Measurements from ENCODE around the gene LRRC40.
"Not testable (repeated sequence)": the region's sequence is repeated elsewhere in the genome, so short reads cannot be mapped to it uniquely, and the experiment has no call there.

LRRC40 gene

GRCh38 chr1:70204139-70204538 lies 1.2 kb downstream of the LRRC40 start:
- no peak for DNase-seq (ENCODE audit: low read depth in 2 of 3, low spot score in 2 of 3)

GRCh38 chr1:70202173-70202758 lies 3.1 kb downstream of the LRRC40 start:
- DNase-seq (ENCODE audit: low read depth in 2 of 3, low spot score in 2 of 3) = no peak

GRCh38 chr1:70200065-70200464 lies 5.3 kb downstream of the LRRC40 start:
- DNase-seq (ENCODE audit: low read depth in 2 of 3, low spot score in 2 of 3) = no peak

- DNase-seq (ENCODE audit: low read depth in 2 of 3, low spot score in 2 of 3) = no peak
Observed at GRCh38 chr1:70196333-70196732, 9.0 kb downstream of the LRRC40 start.

GRCh38 chr1:70195342-70195741 lies 10.0 kb downstream of the LRRC40 start:
- DNase-seq (ENCODE audit: low read depth in 2 of 3, low spot score in 2 of 3) = no peak

- DNase-seq (ENCODE audit: low read depth in 2 of 3, low spot score in 2 of 3) = no peak
Observed at GRCh38 chr1:70194601-70195000, 10.8 kb downstream of the LRRC40 start.

DNA sequence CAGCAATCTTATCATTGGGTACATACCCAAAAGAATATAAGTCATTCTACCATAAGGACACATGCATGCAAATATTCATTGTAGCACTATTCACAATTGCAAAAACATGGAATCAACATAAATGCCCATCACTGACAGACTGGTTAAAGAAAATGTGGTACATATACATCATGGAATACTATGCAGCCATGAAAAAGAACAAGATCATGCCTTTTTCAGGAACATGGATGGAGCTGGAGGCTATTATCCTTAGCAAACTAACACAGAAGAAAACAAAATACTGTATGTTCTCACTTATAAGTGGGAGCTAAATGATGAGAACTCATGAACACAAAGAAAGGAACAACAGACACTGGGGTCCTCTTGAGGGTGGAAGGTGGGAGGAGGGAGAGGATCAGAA lies 12.9 kb downstream of the LRRC40 start:
- not testable (repeated sequence) for DNase-seq (ENCODE audit: low read depth in 2 of 3, low spot score in 2 of 3)

DNA sequence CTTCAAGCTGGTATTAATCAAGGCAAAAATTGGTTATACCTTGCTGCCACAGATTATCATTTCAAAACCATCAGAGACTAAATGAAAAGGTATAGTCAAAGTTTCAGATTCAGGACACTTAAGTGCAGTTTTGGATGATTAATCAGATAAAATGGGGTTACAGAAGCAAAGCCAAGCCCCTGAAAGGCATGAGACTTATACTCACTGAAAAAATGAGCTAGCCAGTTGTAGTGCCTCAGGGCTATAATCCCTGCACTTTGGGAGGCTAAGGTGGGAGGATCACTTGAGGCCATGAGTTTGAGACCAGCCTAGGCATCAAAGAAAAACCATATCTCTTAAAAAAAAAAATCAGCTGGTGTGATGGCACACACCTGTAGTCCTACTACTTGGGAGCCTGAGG lies 15.2 kb downstream of the LRRC40 start:
- no peak for DNase-seq (ENCODE audit: low read depth in 2 of 3, low spot score in 2 of 3)

DNA sequence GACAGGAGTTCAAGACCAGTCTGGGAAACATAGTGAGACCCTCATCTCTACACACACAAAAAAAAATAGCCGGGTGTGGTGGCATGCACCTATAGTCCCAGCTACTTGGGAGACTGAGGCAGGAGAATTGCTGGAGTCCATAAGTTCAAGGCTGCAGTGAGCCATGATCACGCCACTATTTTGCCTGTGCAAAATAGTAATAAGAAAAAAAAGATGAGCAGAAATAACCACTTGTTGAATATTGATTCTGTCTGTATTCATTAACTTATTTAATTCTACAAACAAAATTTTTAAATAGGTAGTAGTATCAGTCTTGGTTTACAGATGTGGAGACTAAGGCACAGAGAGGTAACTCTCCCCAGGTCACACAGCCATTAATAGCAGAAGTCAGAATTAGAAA lies 16.9 kb downstream of the LRRC40 start:
- no peak for DNase-seq (ENCODE audit: low read depth in 2 of 3, low spot score in 2 of 3)

GRCh38 chr1:70185181-70185580 lies 20.2 kb downstream of the LRRC40 start:
- DNase-seq (ENCODE audit: low read depth in 2 of 3, low spot score in 2 of 3) = not testable (repeated sequence)

DNA sequence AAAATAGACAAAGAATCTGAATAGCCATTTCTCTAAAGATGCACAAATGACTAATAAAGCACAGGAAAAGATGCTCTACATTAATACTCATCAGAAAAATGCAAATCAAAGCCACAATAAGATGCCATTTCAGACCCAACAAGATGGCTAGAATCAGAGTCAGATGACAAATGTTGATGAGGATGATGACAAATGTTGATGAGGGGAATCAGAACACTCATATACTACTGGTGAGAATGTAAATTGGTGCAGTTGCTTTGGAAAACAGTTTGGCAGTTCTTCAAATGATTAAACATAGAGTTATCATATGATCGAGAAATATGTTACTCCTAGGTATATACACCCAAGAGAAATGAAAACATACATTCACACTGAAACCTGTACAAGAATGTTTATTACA lies 33.9 kb downstream of the LRRC40 start:
- no peak for DNase-seq (ENCODE audit: low read depth in 2 of 3, low spot score in 2 of 3)

DNA sequence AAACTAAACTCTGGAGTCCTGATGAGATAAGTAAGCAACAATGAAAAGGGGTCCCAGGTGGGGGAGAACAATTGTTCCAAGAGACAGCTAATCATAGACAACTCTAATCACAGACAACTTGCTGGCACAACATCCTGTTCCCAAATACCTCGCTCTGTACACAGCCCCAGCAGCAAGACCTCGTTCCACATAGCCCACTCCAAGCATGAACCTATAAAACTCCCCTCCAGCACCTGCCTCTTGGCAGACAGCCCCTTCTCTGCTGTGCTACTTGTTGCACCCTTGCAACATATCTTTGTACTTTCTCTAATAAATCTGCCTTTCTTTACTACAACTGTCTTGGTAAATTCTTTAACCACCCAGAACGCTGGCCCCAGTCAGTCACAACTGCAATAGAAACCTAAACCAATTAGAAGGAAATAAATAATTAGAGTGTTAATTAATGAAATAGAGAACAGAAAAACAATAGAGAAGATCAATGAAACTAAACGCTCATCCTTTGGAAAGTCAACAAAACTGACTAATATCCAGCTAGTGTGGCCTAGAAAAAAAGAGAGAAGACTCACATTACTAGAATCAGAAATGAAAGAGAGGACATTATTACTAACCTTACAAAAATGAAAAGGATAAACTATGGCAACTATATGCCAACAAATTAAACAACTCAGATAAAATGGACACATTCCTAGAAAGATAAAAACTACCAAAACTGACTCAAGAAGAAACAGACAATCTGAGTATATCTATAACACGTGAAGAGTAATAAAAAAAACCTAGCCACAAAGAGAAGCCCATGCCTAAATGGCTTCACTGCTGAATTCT lies 36.1 kb downstream of the LRRC40 start:
- DNase-seq (ENCODE audit: low read depth in 2 of 3, low spot score in 2 of 3) = no peak

GRCh38 chr1:70168283-70168682 lies 37.1 kb downstream of the LRRC40 start:
- DNase-seq (ENCODE audit: low read depth in 2 of 3, low spot score in 2 of 3) = no peak

DNA sequence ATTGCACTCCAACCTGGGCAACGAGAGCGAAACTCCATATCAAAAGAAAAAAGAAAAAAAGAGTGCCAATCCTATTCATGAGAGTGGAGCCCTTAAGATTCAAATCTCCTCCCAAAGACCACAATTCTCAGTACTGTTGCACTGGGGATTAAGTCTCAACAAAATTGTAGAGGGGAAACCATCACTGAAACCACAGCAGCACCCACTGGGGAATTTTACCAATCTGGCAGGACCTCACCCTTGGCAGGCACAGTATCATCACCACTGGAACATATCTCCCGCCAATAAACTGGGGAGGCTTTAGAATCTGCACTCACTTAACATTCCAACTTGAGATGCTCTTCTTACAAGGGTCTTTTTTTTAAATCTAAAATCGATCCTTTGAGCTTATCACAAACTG lies 41.0 kb downstream of the LRRC40 start:
- no peak for DNase-seq (ENCODE audit: low read depth in 2 of 3, low spot score in 2 of 3)

GRCh38 chr1:70156529-70157120 lies 48.8 kb downstream of the LRRC40 start:
- DNase-seq (ENCODE audit: low read depth in 2 of 3, low spot score in 2 of 3) = no peak

DNA sequence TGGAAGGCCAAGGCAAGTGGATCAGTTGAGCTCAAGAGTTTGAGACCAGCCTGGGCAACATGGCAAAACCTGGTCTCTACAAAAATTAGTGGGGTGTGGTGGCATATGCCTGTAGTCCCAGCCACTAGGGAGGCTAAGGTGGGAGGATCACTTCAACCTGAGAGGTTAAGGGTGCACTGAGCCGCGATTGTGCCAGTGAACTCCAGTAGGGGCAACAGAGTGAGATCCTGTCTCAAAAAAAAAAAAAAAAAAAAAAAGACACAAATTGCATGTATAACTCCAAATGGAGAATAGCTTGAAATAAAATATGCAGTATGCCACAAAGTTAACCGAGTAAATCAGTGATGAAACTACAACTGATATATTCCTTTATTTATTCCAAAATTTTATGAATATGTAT lies 51.6 kb downstream of the LRRC40 start:
- DNase-seq (ENCODE audit: low read depth in 2 of 3, low spot score in 2 of 3) = no peak

GRCh38 chr1:70150444-70150843 lies 54.9 kb downstream of the LRRC40 start:
- DNase-seq (ENCODE audit: low read depth in 2 of 3, low spot score in 2 of 3) = no peak

GRCh38 chr1:70146488-70146887 lies 58.9 kb downstream of the LRRC40 start:
- no peak for DNase-seq (ENCODE audit: low read depth in 2 of 3, low spot score in 2 of 3)

DNA sequence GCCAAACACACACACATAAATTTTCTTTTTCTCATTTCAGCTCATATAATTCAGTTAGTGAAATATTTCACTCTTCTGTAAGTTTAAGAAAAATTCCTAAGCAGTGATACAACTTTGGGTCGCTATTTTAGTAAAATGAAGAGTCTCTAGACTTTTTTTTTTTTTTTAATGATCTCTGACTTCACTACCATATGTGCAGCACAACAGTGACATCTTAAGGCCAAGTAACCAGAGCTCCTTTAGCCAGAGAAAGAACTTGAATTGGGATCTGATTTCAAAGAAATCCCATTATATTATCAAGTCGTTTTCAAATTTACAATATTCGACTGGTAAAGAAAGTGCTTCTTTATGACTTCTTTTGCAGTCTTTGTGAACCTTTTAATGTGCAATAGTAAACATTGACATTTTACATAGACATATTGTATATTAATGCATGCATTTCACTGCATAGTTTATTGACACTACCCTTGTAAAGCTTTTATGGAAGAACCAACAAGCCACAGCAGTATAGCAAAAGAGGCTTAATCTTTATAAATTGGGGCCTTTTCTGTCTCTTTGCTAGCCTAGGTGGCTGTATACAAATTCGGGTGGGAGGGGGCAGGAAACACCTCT lies 62.2 kb downstream of the LRRC40 start:
- no peak for DNase-seq (ENCODE audit: low read depth in 2 of 3, low spot score in 2 of 3)

GRCh38 chr1:70142075-70142474 lies 63.3 kb downstream of the LRRC40 start:
- no peak for DNase-seq (ENCODE audit: low read depth in 2 of 3, low spot score in 2 of 3)

GRCh38 chr1:70140894-70141293 lies 64.5 kb downstream of the LRRC40 start:
- no peak for DNase-seq (ENCODE audit: low read depth in 2 of 3, low spot score in 2 of 3)

DNA sequence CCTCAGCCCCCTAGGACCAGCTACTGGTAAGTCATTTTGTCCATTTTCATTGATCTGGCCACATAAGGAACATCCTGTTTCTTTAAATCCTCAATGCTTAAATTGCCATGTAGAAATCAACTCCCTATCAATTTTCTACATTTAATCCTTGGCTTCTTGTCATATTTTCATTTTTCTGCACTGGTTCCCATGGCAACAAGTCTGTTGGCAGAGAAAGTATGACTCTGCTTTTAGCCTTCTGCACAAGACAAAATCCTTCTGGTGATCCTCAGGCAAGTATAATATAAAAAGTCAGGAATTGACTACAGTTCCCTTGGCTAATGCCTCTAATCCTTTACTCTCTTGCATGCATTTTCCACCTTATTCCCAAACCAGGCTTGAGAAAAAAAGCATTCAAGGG lies 65.0 kb downstream of the LRRC40 start:
- DNase-seq (ENCODE audit: low read depth in 2 of 3, low spot score in 2 of 3) = no peak

All from activated CD8-positive, alpha-beta memory T cell treated with anti-CD3 and anti-CD28 coated beads for 48 hours (primary cell).